ENCODE results near the gene FERMT3.

Gene FERMT3

DNA sequence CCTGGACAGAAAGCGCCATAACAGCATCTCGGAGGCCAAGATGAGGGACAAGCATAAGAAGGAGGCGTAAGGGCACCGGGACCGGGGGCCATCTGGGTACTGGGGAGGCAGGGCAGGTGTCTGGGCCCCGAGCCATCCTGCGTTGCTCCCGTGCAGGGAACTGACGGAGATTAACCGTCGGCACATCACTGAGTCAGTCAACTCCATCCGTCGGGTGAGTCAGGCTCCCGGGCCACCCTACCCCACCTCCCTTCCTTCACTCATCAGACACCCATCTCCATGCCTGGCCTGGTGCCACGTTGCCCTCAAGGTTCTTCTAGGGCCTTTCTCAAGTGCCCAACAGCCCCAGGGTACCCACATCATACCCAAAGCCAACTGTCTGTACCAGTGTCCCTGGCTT lies 59.8 kb downstream of the FERMT3 start:
- no peak for FAIRE-seq

DNA sequence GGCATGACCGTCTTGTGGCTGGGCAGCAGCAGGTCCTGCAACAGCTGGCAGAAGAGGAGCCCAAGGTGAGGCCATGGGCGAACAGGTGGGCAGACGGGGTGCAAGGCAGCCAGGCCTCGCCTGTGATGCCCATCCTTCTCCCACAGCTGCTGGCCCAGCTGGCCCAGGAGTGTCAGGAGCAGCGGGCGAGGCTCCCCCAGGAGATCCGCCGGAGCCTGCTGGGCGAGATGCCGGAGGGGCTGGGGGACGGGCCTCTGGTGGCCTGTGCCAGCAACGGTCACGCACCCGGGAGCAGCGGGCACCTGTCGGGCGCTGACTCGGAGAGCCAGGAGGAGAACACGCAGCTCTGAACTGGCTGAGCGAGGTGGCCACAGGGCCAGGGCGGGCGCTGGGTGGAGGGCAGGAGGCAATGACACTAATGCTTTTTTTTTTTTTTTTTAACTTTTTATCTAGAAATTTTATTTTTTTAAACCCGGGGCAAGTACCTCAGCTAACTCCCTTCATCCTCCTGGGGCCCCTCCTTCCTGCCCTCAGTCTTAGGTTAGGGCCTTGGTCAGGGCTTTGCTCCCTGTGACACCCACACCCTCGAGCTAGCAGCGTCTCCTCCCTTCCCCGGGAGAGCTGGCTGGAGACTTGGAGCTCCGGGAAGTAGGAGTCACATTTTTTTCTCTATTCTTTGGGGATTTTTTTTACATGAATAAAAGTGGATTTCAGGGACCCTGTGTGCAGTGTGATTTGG lies 60.9 kb downstream of the FERMT3 start:
- no peak for FAIRE-seq

DNA sequence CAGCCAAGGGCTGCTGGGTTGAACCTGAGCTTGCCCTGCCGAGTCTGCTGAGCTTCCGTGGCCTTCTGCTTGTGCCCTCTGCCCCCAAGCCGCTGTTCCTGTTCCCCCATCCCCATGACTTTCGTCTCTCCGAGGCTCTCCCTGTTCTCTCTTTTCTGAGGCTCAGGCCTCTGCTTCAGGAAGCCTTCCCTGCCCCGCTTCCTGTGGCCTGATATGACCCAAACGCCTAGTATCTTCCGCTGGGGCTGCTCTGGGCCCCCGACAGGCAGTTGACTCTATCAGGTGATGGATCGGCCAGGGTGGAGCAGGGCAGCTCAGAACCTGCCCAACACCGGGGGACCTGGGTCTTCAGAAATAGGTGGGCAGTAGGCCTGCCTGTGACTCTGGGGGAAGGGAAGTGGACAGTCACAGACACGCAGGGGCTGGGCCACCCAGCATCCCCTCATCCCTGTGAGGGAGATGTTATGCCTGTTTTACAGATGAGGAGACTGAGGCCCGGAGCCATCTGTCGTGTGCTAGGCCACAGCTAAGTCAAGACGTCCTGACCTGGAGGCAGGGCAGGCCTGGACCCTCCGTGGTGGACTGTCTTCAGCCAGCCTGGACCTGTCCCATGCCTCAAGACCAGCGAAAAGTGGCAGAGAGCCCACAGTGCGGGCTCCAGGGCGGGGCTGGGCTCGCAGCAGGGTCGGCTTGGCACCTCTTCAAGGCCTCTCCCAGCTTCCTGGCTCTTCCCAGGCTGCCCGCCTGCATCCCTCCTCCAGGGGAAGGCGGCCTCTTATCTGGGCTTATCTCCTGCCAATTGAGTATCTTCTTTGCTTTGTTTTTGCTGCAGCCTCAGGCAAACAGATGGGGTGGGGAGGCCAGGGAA lies 61.7 kb downstream of the FERMT3 start:
- FAIRE-seq, result no peak

GRCh38 chr11:64268893-64269539 lies 62.5 kb downstream of the FERMT3 start:
- FAIRE-seq, result no peak

DNA sequence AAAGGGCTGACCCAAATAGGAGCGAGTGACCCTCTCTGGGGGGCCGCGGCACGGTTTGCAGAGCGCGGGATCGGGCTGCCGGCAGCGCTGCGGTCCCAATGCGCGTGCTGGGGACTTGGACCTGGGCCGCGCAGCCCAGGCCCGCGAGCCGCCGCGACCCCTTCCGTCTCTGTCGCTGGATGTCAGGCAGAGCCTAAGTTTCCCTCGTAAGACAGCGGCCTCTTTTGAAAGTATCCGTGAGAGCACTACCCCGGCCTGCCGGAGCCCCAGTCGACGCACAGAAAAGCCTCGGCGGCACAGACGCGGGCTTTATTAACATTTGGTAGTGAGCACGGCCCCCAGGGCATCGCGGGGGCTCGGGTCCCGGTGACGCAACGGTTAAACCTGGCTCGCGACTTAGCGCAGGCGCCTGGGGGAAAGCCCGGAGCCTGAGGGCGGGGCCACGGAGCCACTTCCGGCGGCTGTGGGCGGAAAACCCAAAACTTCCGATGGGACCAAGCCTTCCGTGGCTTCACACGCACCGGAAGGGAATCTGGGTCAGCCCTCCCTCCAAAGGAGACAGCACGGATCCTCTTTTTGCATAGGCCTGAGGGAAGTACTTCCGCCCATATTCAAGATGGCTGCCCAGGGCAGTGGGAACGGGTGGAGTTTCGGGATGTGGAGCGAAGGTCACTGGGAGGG lies 63.2 kb downstream of the FERMT3 start:
- FAIRE-seq, result no peak
